HepG2 (cell line): ENCODE measurements around the gene STK11. TPM values are rescaled to one million over a fixed set of nuclear protein-coding genes. Genes with fewer than 3 reads are reported as not detected.

Source experiments
- AGO2 ChIP-seq: fragments of 200-400 bp; formaldehyde crosslinking; optimal IDR thresholded peaks from 2 replicates; pipeline ENCODE3; 2017; ENCODE audit warnings: mild to moderate bottlenecking, low read depth, low read length, moderate library complexity
- CENPX ChIP-seq: sonication (generic); formaldehyde crosslinking; IDR thresholded peaks from 2 replicates; pipeline ENCODE4 v1.9.0; 2021; ENCODE audit warnings: mild to moderate bottlenecking, missing genetic modification reagents, moderate library complexity
- DNMT3B ChIP-seq: conservative IDR thresholded peaks from 2 replicates; pipeline ENCODE4 v1.6.1; 2016; ENCODE audit warnings: missing biosample characterization, control low read depth
- FOXK1 ChIP-seq: sonication (generic); formaldehyde crosslinking; IDR thresholded peaks from 2 replicates; pipeline ENCODE4 v1.4.0; 2020; ENCODE audit warnings: low read depth, missing genetic modification reagents, borderline replicate concordance
- HOXA7 ChIP-seq: sonication (generic); formaldehyde crosslinking; IDR thresholded peaks from 2 replicates; pipeline ENCODE4 v1.8.1; 2022; ENCODE audit warnings: mild to moderate bottlenecking, missing genetic modification reagents, moderate library complexity
- MBNL3 ChIP-seq: fragments of 250-450 bp; sonication (Bioruptor Pico); conservative IDR thresholded peaks from 2 replicates; pipeline ENCODE4 v1.8.0; 2022; ENCODE audit warnings: mild to moderate bottlenecking, inconsistent platforms
- MXI1 ChIP-seq: IDR thresholded peaks from 3 replicates; pipeline ENCODE4 v1.6.1; 2012; ENCODE audit warnings: low read depth, low read length, inconsistent platforms, borderline replicate concordance
- NFATC3 ChIP-seq: sonication (generic); formaldehyde crosslinking; IDR thresholded peaks from 2 replicates; pipeline ENCODE4 v1.5.1; 2020; ENCODE audit warnings: mild to moderate bottlenecking, missing genetic modification reagents
- RBFOX2 ChIP-seq: fragments of 200-400 bp; formaldehyde crosslinking; IDR thresholded peaks from 2 replicates; pipeline ENCODE4 v1.6.1; 2017; ENCODE audit warnings: low read depth, mild to moderate bottlenecking, low read length
- ZBTB20 ChIP-seq: sonication (generic); formaldehyde crosslinking; IDR thresholded peaks from 2 replicates; pipeline ENCODE4 v1.8.1; 2023; ENCODE audit warnings: missing genetic modification reagents, low read depth, mild to moderate bottlenecking, borderline replicate concordance
- ZNF367 ChIP-seq: sonication (generic); formaldehyde crosslinking; IDR thresholded peaks from 2 replicates; pipeline ENCODE4 v1.4.0; 2020; ENCODE audit warnings: missing genetic modification reagents, borderline replicate concordance
- ZNF572 ChIP-seq: sonication (generic); formaldehyde crosslinking; IDR thresholded peaks from 2 replicates; pipeline ENCODE4 v1.5.1; 2020; ENCODE audit warnings: mild to moderate bottlenecking, missing genetic modification reagents
- ZNF616 ChIP-seq: sonication (generic); formaldehyde crosslinking; IDR thresholded peaks from 2 replicates; pipeline ENCODE4 v1.5.0; 2020; ENCODE audit warnings: low read depth, mild to moderate bottlenecking, missing genetic modification reagents
- ZSCAN21 ChIP-seq: sonication (generic); formaldehyde crosslinking; IDR thresholded peaks from 2 replicates; pipeline ENCODE4 v1.8.0; 2022; ENCODE audit warnings: mild to moderate bottlenecking, missing genetic modification reagents, moderate library complexity, borderline replicate concordance
- polyA plus RNA-seq, 8 experiments: library from polyadenylated mRNA; depleted of rRNA in 3 of 8; stranded (reverse) in 7 of 8; unstranded in 1 of 8; fragments of >200 nt; fragmentation: Illumina TruSeq in 4 of 8; extraction: Trizol in 4 of 8; gene quantifications; 2 replicates each; pipeline versions ENCODE4 v1.2.1 to v1.2.3, GENCODE V29; 2011 to 2016; ENCODE audit warnings: low read depth in 4 of 8, missing spikeins in 1 of 8, mixed read lengths in 1 of 8; ENCODE audit not compliant: insufficient read depth in 1 of 8
- total RNA-seq, 5 experiments: library from RNA; depleted of rRNA; stranded (reverse); fragments of >200 nt; fragmentation: Illumina TruSeq; extraction: Trizol; gene quantifications; 2 replicates each; pipeline ENCODE4 v1.2.3, GENCODE V29; 2016; ENCODE audit warnings: low read depth in 1 of 5
- TF ChIP-seq, protein P1 (sequence below): IDR thresholded peaks from 2 replicates; pipeline ENCODE4 v1.6.1; 2016
- TF ChIP-seq, protein P2 (sequence below): sonication (generic); formaldehyde crosslinking; IDR thresholded peaks from 2 replicates; pipeline ENCODE4 v1.4.0; 2020; ENCODE audit warnings: mild to moderate bottlenecking, missing genetic modification reagents

STK11 gene
- total and polyA plus RNA-seq, 2 of the 13 experiments (the other 11 are each of a cell fraction or from before 2014, with no cell fraction given) = 27.5 to 43.6 TPM

DNA sequence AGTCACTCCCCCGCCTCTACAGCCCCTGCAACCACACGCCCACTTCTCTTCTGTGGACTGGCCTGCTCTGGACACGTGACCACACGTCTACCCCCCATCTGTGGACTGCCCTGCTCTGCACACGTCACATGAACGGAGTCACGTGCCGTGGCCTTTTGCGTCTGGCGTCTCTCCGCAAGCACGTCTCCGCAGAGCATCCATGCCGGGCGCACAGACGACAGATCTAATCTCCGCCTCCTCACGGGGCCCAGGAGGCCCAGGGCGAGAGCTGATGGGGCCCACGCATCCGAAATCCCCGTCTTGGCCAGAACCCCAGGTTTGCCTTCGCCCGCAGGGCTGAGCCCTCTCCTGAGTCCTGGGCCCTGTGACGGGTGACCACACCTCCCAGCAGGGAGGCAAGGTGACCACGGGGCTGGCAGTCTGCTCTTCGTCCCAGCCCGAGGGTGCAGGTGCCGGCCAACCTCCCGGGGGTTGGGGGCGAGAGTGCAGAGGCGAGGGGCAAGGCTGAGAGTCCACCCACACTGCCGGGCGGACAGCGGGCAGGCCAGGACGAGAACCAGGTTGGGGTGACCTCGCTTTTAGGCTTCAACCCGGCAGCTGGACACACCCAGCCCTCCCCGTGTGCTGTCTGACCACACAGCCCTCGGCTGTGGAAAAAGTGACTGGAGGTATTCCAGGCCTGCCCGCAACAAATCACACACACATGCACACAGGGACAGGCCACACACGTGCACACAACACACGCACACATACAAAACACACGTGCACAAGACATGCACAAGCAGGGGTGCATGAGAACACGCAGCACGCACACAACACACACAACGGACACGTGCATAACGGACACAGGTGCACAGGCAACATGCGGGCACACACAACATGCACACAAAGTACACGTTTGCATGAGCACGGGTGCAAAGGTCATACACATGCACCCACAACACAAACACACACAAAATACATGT lies 35.4 kb upstream of the STK11 start (continued):
- TF ChIP-seq ZNF616 (CRISPR knock-in tag) (no peak), ZNF367 (CRISPR knock-in tag) (no peak), CENPX (no peak), FOXK1 (CRISPR knock-in tag) (no peak), AGO2 (peak; percentile 71), RBFOX2 (peak; percentile 59), ZNF572 (CRISPR knock-in tag) (no peak), DNMT3B (no peak), NFATC3 (CRISPR knock-in tag) (no peak), ZBTB20 (CRISPR knock-in tag) (no peak), HOXA7 (0 out of 2 replicates have a peak, but pooled peaks have one; percentile 2), ZSCAN21 (no peak), MBNL3 (CRISPR knock-in tag) (no peak), MXI1 (no peak)
- TF ChIP-seq, protein P1, sequence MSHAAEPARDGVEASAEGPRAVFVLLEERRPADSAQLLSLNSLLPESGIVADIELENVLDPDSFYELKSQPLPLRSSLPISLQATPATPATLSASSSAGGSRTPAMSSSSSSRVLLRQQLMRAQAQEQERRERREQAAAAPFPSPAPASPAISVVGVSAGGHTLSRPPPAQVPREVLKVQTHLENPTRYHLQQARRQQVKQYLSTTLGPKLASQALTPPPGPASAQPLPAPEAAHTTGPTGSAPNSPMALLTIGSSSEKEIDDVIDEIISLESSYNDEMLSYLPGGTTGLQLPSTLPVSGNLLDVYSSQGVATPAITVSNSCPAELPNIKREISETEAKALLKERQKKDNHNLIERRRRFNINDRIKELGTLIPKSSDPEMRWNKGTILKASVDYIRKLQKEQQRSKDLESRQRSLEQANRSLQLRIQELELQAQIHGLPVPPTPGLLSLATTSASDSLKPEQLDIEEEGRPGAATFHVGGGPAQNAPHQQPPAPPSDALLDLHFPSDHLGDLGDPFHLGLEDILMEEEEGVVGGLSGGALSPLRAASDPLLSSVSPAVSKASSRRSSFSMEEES (CRISPR knock-in tag) = no peak
- TF ChIP-seq, protein P2, sequence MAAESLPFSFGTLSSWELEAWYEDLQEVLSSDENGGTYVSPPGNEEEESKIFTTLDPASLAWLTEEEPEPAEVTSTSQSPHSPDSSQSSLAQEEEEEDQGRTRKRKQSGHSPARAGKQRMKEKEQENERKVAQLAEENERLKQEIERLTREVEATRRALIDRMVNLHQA (CRISPR knock-in tag) = no peak
